OCI-LY7 (cell line): ENCODE results near the gene IGFBP6. TPM values are rescaled to one million over a fixed set of nuclear protein-coding genes. Genes with fewer than 3 reads are reported as not detected.

Experiments used
- BruUV-seq: library from RNA; stranded (reverse); fragments of 400-500 nt; replicated peaks from 2 replicates; lab custom pipeline; 2021; lab: Mats Ljungman, UMichigan
- CTCF ChIA-PET: fragments of 300-600 bp; sonication (Branson Sonifier 250); formaldehyde crosslinking; loops from one replicate; lab custom pipeline; 2022; ENCODE audit warnings: antibody characterized with exemption; ENCODE audit not compliant: unreplicated experiment; lab: Charles Lee
- POLR2A ChIA-PET: fragments of 300-600 bp; sonication (Branson Sonifier 250); formaldehyde crosslinking; loops from one replicate; lab custom pipeline; 2022; ENCODE audit warnings: antibody characterized with exemption; lab: Charles Lee
- DNase-seq: peaks from one replicate; pipeline ENCODE4 v3.0.0-alpha.2; 2015; ENCODE audit warnings: low spot score
- H2AFZ ChIP-seq: fragments of 200-600 bp; sonication (generic), shearing (Covaris generic); 2 replicates; pipeline ENCODE4 v1.6.1; 2014; ENCODE audit warnings: mild to moderate bottlenecking, antibody characterized with exemption, low read length, moderate library complexity
- H3K27ac ChIP-seq: fragments of 200-600 bp; sonication (generic); 2 replicates; pipeline ENCODE4 v1.5.1; 2014; ENCODE audit warnings: mixed run types, low read depth, mild to moderate bottlenecking, moderate library complexity, low read length, inconsistent platforms; ENCODE audit not compliant: poor library complexity, severe bottlenecking
- H3K36me3 ChIP-seq: fragments of 200-600 bp; sonication (generic); 2 replicates; pipeline ENCODE4 v1.6.1; 2014; ENCODE audit warnings: mild to moderate bottlenecking, antibody characterized with exemption, low read length, moderate library complexity, mixed read lengths; ENCODE audit not compliant: insufficient read depth
- H3K4me1 ChIP-seq: fragments of 200-600 bp; sonication (generic); 2 replicates; pipeline ENCODE4 v1.5.1; 2014; ENCODE audit warnings: mild to moderate bottlenecking, low read length; ENCODE audit not compliant: insufficient read depth, poor library complexity, severe bottlenecking
- H3K4me2 ChIP-seq: fragments of 200-600 bp; sonication (generic); 2 replicates; pipeline ENCODE4 v1.6.1; 2014; ENCODE audit warnings: mild to moderate bottlenecking, low read length
- H3K4me3 ChIP-seq: fragments of 200-600 bp; sonication (generic); 2 replicates; pipeline ENCODE4 v1.5.1; 2014; ENCODE audit warnings: mild to moderate bottlenecking, low read depth, low read length; ENCODE audit not compliant: poor library complexity, severe bottlenecking
- H3K79me2 ChIP-seq: fragments of 200-600 bp; sonication (generic); 2 replicates; pipeline ENCODE4 v1.6.1; 2016; ENCODE audit warnings: low read depth, mild to moderate bottlenecking, low read length, moderate library complexity, mixed read lengths; ENCODE audit not compliant: insufficient read depth
- H3K9me2 ChIP-seq: fragments of 200-600 bp; sonication (generic); 2 replicates; pipeline ENCODE4 v1.6.1; 2016; ENCODE audit warnings: mild to moderate bottlenecking, low read length, mixed read lengths; ENCODE audit not compliant: insufficient read depth
- H3K9me3 ChIP-seq: fragments of 200-600 bp; sonication (generic); 2 replicates; pipeline ENCODE4 v1.6.1; 2014; ENCODE audit warnings: mild to moderate bottlenecking, mixed run types, low read length, mixed read lengths
- H4K20me1 ChIP-seq: fragments of 200-600 bp; sonication (generic); 2 replicates; pipeline ENCODE4 v1.6.1; 2014; ENCODE audit warnings: mild to moderate bottlenecking, antibody characterized with exemption, low read length, moderate library complexity, mixed read lengths; ENCODE audit not compliant: insufficient read depth
- EZH2phosphoT487 ChIP-seq: fragments of 200-600 bp; sonication (generic); IDR thresholded peaks from 2 replicates; pipeline ENCODE4 v1.6.1; 2018; ENCODE audit warnings: low read depth, borderline replicate concordance, mild to moderate bottlenecking, mixed run types, antibody characterized with exemption, low read length, moderate library complexity, mixed read lengths
- intact Hi-C: fragments of 100-400 bp; cut with micrococcal nuclease; formaldehyde crosslinking; loops from one replicate; pipeline ENCODE4 v1.10.0; 2022; ENCODE audit not compliant: unreplicated experiment
- total RNA-seq, 2 experiments: library from RNA; depleted of rRNA in 1 of 2; stranded (reverse); fragments of >200 nt in 1 of 2; shearing (Covaris generic) in 1 of 2; gene quantifications; 2 replicates each; pipeline ENCODE4 v1.2.3, GENCODE V29; 2014 to 2022
- TF ChIP-seq, protein P1 (sequence below): fragments of 200-600 bp; sonication (generic); conservative IDR thresholded peaks from 2 replicates; pipeline ENCODE4 v1.5.1; 2014; ENCODE audit warnings: mild to moderate bottlenecking, antibody characterized with exemption, low read length, moderate library complexity, mixed read lengths

The IGFBP6 gene
- total RNA-seq, 2 experiments from 2014 or later, result 2.9 TPM; not detected in 1

DNA sequence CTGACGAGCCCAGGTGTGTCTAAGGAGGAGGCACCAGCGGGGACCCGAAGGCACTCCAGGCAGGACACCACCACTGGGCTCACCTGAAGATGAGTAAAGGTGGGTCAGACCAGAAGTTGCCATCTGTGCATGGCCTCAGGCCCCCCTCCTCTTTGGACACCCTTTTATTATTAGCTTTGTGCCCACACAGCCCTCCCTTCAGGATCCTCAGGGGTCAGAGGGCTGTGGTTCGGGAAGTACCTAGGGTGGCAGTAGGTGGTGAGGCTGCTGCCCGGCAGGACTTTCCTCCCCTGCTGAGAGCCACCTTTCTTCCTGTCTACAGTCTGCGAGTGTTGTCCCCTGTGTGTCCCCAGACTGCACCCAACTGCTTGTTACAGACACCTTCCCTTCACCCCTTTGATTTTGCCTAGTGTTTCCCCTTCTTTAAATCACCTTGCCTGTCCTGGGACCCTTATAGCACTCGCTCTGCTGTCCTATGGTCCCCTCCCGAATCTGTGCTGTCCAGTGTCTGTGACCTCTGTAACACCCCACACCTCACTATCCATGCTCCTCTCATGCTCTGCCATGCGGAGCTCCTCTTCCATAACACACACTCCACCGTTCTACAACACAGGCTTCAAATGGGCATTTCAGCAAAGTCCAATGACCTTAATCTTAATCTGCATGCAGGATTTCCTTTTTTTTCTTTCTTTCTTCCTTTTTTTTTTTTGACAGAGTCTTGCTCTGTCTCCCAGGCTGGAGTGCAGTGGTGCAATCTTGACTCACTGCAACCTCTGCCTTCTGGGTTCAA, 31.5 kb downstream of the IGFBP6 start:
- Histone ChIP-seq H3K4me1 (no peaks in the 10 kb centered on the region), H4K20me1 (no peaks in the 10 kb centered on the region), H3K79me2 (no peaks in the 10 kb centered on the region), H3K4me3 (no peak overlapping the region), H3K27ac (no peak overlapping the region), H3K36me3 (no peaks in the 10 kb centered on the region), H3K4me2 (no peak overlapping the region), H3K9me3 (no peaks in the 10 kb centered on the region), H2AFZ (no peak overlapping the region), H3K9me2 (no peaks in the 10 kb centered on the region)
- ChIA-PET CTCF (no interaction called here), POLR2A (interaction anchor here (1.1 kb wide), 1 partner anchor 10 kb away, joined by 3 read pairs; no protein-coding TSS in a partner anchor)
- BruUV-seq, result no TSS peak
- intact Hi-C loops, result no loop called here
- no peak for DNase-seq
- no peak for TF ChIP-seq EZH2phosphoT487
- TF ChIP-seq, protein P1, sequence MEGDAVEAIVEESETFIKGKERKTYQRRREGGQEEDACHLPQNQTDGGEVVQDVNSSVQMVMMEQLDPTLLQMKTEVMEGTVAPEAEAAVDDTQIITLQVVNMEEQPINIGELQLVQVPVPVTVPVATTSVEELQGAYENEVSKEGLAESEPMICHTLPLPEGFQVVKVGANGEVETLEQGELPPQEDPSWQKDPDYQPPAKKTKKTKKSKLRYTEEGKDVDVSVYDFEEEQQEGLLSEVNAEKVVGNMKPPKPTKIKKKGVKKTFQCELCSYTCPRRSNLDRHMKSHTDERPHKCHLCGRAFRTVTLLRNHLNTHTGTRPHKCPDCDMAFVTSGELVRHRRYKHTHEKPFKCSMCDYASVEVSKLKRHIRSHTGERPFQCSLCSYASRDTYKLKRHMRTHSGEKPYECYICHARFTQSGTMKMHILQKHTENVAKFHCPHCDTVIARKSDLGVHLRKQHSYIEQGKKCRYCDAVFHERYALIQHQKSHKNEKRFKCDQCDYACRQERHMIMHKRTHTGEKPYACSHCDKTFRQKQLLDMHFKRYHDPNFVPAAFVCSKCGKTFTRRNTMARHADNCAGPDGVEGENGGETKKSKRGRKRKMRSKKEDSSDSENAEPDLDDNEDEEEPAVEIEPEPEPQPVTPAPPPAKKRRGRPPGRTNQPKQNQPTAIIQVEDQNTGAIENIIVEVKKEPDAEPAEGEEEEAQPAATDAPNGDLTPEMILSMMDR, result no peak

DNA sequence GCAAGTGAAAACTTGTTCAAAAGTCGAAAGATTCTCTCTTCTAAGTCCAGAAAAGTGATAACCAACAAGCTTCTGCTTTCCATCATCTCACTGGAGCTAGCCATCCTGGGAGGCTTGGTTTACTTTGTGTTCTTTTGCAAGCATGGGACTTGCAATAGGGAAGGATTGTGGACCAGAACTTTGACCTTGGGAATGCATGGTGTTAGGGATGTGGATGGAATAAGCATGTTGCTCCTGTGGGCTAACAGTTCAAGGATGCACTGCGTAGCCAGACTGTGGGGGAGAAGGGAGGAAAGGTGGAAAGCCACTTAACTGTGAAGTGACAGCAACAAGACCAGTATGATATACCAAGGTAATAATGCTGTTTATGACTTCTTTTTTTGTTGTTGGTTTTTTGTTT, 34.4 kb downstream of the IGFBP6 start:
- Histone ChIP-seq H3K36me3 (no peaks in the 10 kb centered on the region), H3K27ac (no peak overlapping the region), H3K9me3 (peaks cover under 1% of the 10 kb centered on the region; the same call in 1 of the 2 replicates), H3K4me2 (no peak overlapping the region), H2AFZ (no peak overlapping the region), H4K20me1 (no peaks in the 10 kb centered on the region), H3K4me3 (no peak overlapping the region), H3K79me2 (no peaks in the 10 kb centered on the region), H3K4me1 (no peaks in the 10 kb centered on the region), H3K9me2 (no peaks in the 10 kb centered on the region)
- DNase-seq, result no peak
- POLR2A ChIA-PET, result no interaction called here
- BruUV-seq, result no TSS peak
- intact Hi-C loops, result no loop called here
- CTCF ChIA-PET, result no interaction called here
- TF ChIP-seq, protein P1, result no peak
- no peak for TF ChIP-seq EZH2phosphoT487

DNA sequence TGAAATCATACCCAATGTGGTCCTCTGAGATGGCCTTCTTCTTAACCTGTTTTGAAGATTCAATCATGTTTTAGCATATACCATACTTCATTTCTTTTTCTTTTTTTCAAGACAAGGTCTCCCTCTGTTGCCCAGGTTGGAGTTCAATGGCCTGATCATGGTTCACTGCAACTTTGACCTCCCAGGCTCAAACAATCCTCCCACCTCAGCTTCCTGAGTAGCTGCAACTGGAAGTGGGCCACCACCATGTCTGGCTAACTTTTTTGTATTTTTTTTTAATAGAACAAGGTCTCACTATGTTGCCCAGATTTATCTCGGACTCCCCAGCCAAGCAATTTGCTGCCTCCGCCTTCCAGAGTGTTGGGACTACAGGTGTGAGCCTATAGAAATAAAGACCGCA, 36.3 kb downstream of the IGFBP6 start:
- Histone ChIP-seq H3K9me3 (peaks cover 11% of the 10 kb centered on the region; the same call in 1 of the 2 replicates), H3K79me2 (no peaks in the 10 kb centered on the region), H3K4me2 (no peak overlapping the region), H3K36me3 (no peaks in the 10 kb centered on the region), H3K4me1 (no peaks in the 10 kb centered on the region), H3K9me2 (no peaks in the 10 kb centered on the region), H2AFZ (no peak overlapping the region), H4K20me1 (no peaks in the 10 kb centered on the region), H3K4me3 (no peak overlapping the region), H3K27ac (no peak overlapping the region)
- ChIA-PET CTCF (no interaction called here), POLR2A (no interaction called here)
- intact Hi-C loops, result no loop called here
- DNase-seq, result no peak
- no peak for TF ChIP-seq EZH2phosphoT487
- TF ChIP-seq, protein P1, result no peak
- no TSS peak for BruUV-seq
